HG03045 (cell line): Measurements from ENCODE around the gene SP140L.
"Not testable (repeated sequence)": the region's sequence is repeated elsewhere in the genome, so short reads cannot be mapped to it uniquely, and the experiment has no call there.

Experiments used
- ATAC-seq: cut with Tn5 transposase; IDR thresholded peaks from one replicate; pipeline ENCODE4 v1.9.1; 2021; ENCODE audit warnings: mild to moderate bottlenecking, moderate library complexity; ENCODE audit not compliant: unreplicated experiment

SP140L gene

GRCh38 chr2:230417436-230417835, 90.4 kb downstream of the SP140L start:
- ATAC-seq: no peak

GRCh38 chr2:230418341-230419016, 91.5 kb downstream of the SP140L start:
- no peak for ATAC-seq

DNA sequence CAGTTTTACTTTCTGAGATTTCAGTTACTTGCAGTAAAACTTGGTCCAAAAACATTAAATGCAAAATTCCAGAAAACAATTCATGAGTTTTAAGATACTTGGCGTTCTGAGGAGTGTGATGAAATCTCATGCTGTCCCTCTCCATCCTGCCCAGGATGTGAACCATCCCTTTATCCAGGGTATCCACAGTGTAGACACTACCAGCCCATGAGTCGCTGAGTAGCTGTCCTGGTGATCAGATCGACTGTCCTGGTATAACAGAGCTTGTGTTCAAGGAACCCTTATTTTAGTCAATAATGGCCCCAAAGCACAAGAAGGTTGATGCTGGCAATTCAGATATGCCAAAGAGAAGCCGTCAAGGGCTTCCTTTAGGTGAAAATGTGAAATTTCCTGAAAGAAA, 92.2 kb downstream of the SP140L start:
- ATAC-seq: no peak

GRCh38 chr2:230422149-230422548, 95.2 kb downstream of the SP140L start:
- ATAC-seq: no peak

- ATAC-seq: no peak
Measured at GRCh38 chr2:230423851-230424458, 97.0 kb downstream of the SP140L start.

- ATAC-seq: no peak
Measured at GRCh38 chr2:230425377-230425776, 98.4 kb downstream of the SP140L start.

GRCh38 chr2:230429513-230429912, 102.5 kb downstream of the SP140L start:
- no peak for ATAC-seq

DNA sequence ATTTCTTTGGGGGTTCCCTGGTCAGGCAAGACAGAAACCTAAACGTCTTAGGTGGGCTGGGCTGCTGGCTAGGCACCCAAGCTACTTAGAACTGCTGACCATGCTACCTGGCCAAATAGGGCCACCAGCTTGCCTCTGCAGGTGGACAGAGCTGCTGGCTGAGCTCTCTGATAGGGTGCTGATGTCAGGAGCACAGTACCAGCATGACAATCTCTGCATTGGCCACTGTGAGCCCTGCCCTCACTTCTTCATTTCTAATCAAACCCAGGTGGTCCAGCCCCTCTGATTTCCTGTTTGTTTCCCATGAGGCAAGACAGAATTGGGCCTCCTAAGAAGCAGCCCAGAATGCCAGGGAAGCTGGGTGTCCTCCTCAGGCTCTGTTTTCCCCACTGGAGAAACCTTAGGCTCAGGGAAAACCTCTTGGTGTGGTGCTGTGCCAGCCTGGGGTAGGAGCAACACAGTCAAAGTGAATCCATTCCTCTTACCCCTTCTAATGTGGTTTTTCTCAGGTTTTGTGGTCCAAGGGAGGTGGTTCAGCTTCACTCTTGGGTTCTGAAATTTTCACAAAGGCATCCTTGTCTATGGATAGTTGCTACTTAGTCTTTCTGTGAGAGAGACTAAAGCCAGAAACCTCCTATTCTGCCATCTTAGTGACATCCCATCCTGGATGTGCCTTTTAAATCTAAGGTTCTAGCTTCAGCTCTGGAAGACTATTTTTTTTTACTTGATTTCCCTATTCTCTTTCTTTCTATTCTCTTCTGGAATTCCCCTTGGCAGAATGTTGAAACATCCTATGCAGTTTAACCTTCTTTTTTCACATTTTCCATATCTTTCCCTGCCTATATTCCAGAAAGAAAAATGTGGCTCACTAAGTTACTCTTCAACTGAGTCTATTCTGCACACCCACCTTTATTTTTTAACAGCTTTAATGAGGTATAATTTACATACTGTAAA, 104.2 kb downstream of the SP140L start:
- no peak for ATAC-seq

DNA sequence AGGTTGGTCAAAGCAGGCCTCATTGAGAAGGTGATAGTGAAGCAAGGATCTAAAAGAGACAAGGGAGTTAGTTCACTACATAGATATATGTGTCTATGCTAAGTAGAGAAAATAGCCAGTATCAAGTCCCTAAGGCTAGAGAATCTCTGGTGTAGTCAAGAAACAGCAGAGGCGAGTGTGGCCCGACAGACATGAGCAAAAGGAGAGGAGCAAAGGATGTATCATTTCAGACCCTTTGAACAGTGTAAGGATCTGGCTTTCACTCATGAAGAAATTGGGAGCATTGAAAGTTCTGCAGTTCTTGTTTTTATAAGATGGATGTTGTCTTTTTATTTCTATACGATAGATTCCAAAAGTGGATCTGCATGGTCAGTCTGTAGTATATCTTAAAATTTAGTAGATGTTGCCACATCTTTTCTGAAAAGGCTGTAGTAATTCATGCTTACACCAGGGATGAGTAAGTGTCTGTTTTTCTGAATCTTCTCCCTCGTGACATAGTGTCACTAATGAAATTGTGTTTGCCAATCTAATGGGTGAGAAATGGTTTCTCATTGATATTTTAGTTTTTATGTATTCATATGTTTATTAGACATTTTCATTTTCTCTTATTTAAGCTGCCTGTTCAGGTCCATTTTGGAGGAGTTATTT, 107.8 kb downstream of the SP140L start:
- no peak for ATAC-seq

DNA sequence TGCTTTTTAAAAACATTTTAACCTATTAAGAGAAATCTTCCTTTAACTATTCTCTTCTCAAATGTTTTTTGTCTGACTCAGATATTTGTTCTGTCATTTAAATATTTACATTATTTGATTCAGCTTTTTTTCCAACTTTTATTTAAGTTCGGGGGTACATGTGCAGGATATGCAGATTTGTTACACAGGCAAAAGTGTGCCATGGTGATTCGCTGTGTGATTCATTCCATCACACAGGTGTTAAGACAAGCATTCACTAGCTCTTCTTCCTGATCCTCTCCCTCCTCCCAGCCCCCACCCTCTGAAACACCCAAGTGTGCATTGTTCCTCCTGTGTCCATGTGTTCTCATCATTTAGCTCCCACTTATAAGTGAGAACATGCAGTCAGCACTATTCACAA, 108.4 kb downstream of the SP140L start:
- ATAC-seq: no peak

- not testable (repeated sequence) for ATAC-seq
Measured at GRCh38 chr2:230439121-230439520, 112.1 kb downstream of the SP140L start.

DNA sequence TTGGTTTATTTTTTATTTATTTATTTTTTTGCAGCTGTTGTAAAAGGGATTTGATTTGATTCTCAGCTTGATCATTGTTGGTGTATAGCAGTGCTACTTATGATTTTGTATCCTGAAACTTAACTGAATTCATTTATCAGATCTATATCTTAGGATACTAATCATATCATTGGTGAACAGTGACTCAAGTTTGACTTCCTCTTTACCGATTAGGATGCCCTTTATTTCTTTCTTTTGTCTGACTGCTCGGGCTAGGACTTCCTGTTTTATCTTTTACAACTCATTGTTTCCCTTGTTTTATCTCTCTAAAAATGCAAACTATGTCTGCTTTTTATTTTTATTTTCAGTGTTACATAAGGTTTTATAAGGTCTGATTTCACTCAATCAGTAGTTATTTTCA, 112.6 kb downstream of the SP140L start:
- no peak for ATAC-seq

GRCh38 chr2:230441227-230441897, 114.4 kb downstream of the SP140L start:
- no peak for ATAC-seq

- ATAC-seq: no peak
Measured at GRCh38 chr2:230443541-230443940, 116.5 kb downstream of the SP140L start.

GRCh38 chr2:230444832-230445231, 117.8 kb downstream of the SP140L start:
- ATAC-seq: no peak

DNA sequence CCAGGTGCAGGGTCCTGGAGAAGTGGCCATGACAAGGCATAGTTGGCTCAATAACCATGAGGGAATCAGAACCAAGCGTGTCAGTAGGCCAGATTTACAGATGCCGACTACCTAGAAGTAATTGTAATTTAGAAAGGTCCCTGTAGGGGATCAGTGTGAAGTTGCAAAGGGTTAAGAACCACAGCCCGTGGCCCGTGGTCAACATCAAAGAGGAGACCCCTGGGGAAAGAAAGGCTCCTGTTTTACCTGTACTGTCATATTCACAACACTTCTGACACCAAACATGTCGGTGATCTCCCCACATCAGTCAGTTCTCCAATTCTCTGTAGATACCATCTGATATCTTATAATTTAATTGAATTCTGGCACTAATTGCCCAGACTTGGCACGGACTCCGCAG, 120.0 kb downstream of the SP140L start:
- ATAC-seq: no peak

GRCh38 chr2:230447455-230448451, 120.8 kb downstream of the SP140L start:
- ATAC-seq: peak; percentile 81

GRCh38 chr2:230449901-230450467, 123.0 kb downstream of the SP140L start:
- no peak for ATAC-seq

- ATAC-seq: no peak
Measured at GRCh38 chr2:230453006-230453405, 126.0 kb downstream of the SP140L start.
